HEK293 (cell line): ENCODE results near the gene EXD3.

ENCODE experiments used
- CTCF ChIP-seq: fragments of 450-650 bp; formaldehyde crosslinking; IDR thresholded peaks from 2 replicates; pipeline ENCODE4 v1.5.1; 2016; ENCODE audit warnings: missing biosample characterization, missing genetic modification characterization
- PRDM4 ChIP-seq: fragments of 450-650 bp; formaldehyde crosslinking; IDR thresholded peaks from 2 replicates; pipeline ENCODE4 v1.5.1; 2017; ENCODE audit warnings: missing biosample characterization, missing genetic modification characterization
- REST ChIP-seq: fragments of 450-650 bp; formaldehyde crosslinking; IDR thresholded peaks from 2 replicates; pipeline ENCODE4 v1.5.1; 2016; ENCODE audit warnings: missing biosample characterization, missing genetic modification characterization
- ZNF138 ChIP-seq: fragments of 450-650 bp; formaldehyde crosslinking; IDR thresholded peaks from 2 replicates; pipeline ENCODE4 v1.5.1; 2016; ENCODE audit warnings: missing biosample characterization, missing genetic modification characterization, borderline replicate concordance
- ZNF146 ChIP-seq: fragments of 450-650 bp; formaldehyde crosslinking; IDR thresholded peaks from 2 replicates; pipeline ENCODE4 v1.5.1; 2016; ENCODE audit warnings: missing biosample characterization, missing genetic modification characterization
- ZNF174 ChIP-seq: fragments of 450-650 bp; formaldehyde crosslinking; IDR thresholded peaks from 2 replicates; pipeline ENCODE4 v1.5.0; 2017; ENCODE audit warnings: missing biosample characterization, mild to moderate bottlenecking, missing genetic modification characterization
- ZNF677 ChIP-seq: fragments of 450-650 bp; IDR thresholded peaks from 2 replicates; pipeline ENCODE4 v1.5.0; 2018; ENCODE audit warnings: missing biosample characterization, mild to moderate bottlenecking, missing genetic modification characterization, moderate library complexity

- TF ChIP-seq CTCF (tag by site-specific recombination): no peak
- TF ChIP-seq ZNF677 (tag by site-specific recombination): no peak
- no peak for TF ChIP-seq ZNF138 (tag by site-specific recombination)
- TF ChIP-seq REST (tag by site-specific recombination): no peak
- TF ChIP-seq ZNF146: no peak
- TF ChIP-seq ZNF174: no peak
- no peak for TF ChIP-seq PRDM4
Observed at GRCh38 chr9:137294681-137295237, 128.2 kb downstream of the EXD3 start.
